ENCODE data around the gene PRICKLE2.

Gene PRICKLE2

GRCh38 chr3:64140651-64141050, 84.6 kb downstream of the PRICKLE2 start:
- H3K27ac ChIP-seq (ENCODE audit: low read depth, low read length), result no peak overlapping the region
- 97% methylated on average over 4 of the region's 4 CpGs for WGBS

GRCh38 chr3:64138656-64139375, 86.5 kb downstream of the PRICKLE2 start:
- Histone ChIP-seq H3K4me3 (ENCODE audit: low read length) (no peak overlapping the region), H3K4me1 (ENCODE audit: insufficient read depth, low read length) (0 out of 2 replicates have a peak, but pooled peaks cover 2% of the 10 kb centered on the region), H3K36me3 (ENCODE audit: insufficient read depth, low read length) (no peaks in the 10 kb centered on the region; the same call in 1 of the 2 replicates), H3K27me3 (ENCODE audit: insufficient read depth, low read length) (no peaks in the 10 kb centered on the region), H3K27ac (ENCODE audit: low read depth, low read length) (no peak overlapping the region), H3K9ac (ENCODE audit: low read depth, low read length) (no peak overlapping the region), H3K9me3 (ENCODE audit: insufficient read depth, low read depth, low read length) (no peaks in the 10 kb centered on the region)
- 97% methylated on average over 2 of the region's 2 CpGs for WGBS

More at GRCh38 chr3:64140651-64141050, 84.6 kb downstream of the PRICKLE2 start:
- Histone ChIP-seq H3K9me3 (ENCODE audit: insufficient read depth, low read depth, low read length) (no peaks in the 10 kb centered on the region), H3K4me1 (ENCODE audit: insufficient read depth, low read length) (0 out of 2 replicates have a peak, but pooled peaks cover 3% of the 10 kb centered on the region), H3K36me3 (ENCODE audit: insufficient read depth, low read length) (no peaks in the 10 kb centered on the region; the same call in 1 of the 2 replicates), H3K27me3 (ENCODE audit: insufficient read depth, low read length) (no peaks in the 10 kb centered on the region), H3K4me3 (ENCODE audit: low read length) (no peak overlapping the region), H3K9ac (ENCODE audit: low read depth, low read length) (no peak overlapping the region)

DNA sequence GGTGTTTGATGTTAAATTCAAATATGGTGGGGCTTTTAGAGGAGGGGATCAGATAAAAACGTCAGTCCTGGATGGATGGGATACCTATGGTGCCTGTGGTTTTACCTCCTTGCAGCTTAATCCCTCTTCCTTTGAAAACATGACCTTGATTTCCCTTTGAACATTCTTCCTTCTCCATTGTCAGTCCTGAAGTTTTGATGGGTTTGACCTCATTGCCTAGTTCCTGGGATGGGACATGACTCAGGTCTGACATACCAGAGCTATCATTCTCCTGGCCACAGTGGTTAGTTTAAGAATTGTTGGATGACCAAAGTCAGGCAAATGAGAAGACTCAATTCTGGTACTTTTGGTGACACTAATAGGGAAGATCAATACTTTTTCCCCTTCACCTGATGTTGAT, 87.2 kb downstream of the PRICKLE2 start:
- no peaks in the 10 kb centered on the region for H3K4me1 ChIP-seq (ENCODE audit: insufficient read depth, low read length)
- H3K27ac ChIP-seq (ENCODE audit: low read depth, low read length), result no peak overlapping the region
- H3K9me3 ChIP-seq (ENCODE audit: insufficient read depth, low read depth, low read length), result no peaks in the 10 kb centered on the region
- H3K9ac ChIP-seq (ENCODE audit: low read depth, low read length), result no peak overlapping the region
- H3K4me3 ChIP-seq (ENCODE audit: low read length), result no peak overlapping the region
- WGBS, result 57% methylated on average over 1 of the region's 1 CpG
- H3K36me3 ChIP-seq (ENCODE audit: insufficient read depth, low read length), result no peaks in the 10 kb centered on the region; the same call in 1 of the 2 replicates
- no peaks in the 10 kb centered on the region for H3K27me3 ChIP-seq (ENCODE audit: insufficient read depth, low read length)

DNA sequence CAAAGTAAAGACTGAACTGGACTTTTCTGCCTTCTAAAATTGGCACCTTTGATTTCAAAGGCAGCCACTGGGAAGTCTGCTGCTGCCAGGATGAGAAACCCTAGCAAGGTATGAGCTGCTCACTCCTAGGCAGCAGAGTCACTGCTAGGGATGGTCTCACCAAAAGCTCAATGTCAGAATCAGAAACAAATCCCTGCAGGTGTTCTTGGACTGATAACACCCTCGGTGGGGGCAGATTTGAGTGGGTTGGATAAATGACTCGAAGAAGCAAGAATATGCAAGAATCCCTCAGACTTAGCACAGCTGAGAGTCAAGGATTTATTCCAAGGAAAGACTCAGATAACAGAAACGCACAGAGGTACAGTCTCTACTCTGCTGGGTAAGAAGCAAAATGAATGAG, 90.4 kb downstream of the PRICKLE2 start:
- H3K4me3 ChIP-seq (ENCODE audit: low read length), result no peak overlapping the region
- no peak overlapping the region for H3K9ac ChIP-seq (ENCODE audit: low read depth, low read length)
- H3K36me3 ChIP-seq (ENCODE audit: insufficient read depth, low read length), result no peaks in the 10 kb centered on the region
- H3K27me3 ChIP-seq (ENCODE audit: insufficient read depth, low read length), result no peaks in the 10 kb centered on the region
- H3K9me3 ChIP-seq (ENCODE audit: insufficient read depth, low read depth, low read length), result no peaks in the 10 kb centered on the region
- no peak overlapping the region for H3K27ac ChIP-seq (ENCODE audit: low read depth, low read length)
- 87% methylated on average over 3 of the region's 3 CpGs for WGBS
- no peaks in the 10 kb centered on the region for H3K4me1 ChIP-seq (ENCODE audit: insufficient read depth, low read length)

DNA sequence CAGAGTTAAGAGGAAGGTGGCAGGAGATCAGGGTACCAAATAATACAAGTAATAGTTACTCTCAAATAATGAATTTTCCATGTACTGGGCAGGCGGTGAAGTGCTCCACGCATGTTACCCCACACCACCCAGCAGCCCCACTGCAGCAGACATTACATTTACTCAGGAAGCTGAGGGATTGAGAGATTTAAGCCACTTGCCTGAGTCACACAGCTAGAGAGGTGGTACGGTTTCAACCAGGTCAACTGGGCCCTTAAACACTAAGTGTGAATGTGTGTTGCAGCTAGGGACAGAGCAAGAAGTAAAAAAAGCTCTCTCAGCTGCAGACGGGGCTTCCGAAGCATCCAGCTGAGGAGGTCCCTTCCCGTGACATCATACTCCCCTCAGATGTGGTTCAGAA, 91.3 kb downstream of the PRICKLE2 start:
- Histone ChIP-seq H3K27me3 (ENCODE audit: insufficient read depth, low read length) (no peaks in the 10 kb centered on the region), H3K27ac (ENCODE audit: low read depth, low read length) (no peak overlapping the region), H3K9me3 (ENCODE audit: insufficient read depth, low read depth, low read length) (no peaks in the 10 kb centered on the region), H3K4me1 (ENCODE audit: insufficient read depth, low read length) (no peaks in the 10 kb centered on the region), H3K4me3 (ENCODE audit: low read length) (no peak overlapping the region), H3K9ac (ENCODE audit: low read depth, low read length) (no peak overlapping the region), H3K36me3 (ENCODE audit: insufficient read depth, low read length) (no peaks in the 10 kb centered on the region)
- WGBS, result 90% methylated on average over 6 of the region's 6 CpGs

DNA sequence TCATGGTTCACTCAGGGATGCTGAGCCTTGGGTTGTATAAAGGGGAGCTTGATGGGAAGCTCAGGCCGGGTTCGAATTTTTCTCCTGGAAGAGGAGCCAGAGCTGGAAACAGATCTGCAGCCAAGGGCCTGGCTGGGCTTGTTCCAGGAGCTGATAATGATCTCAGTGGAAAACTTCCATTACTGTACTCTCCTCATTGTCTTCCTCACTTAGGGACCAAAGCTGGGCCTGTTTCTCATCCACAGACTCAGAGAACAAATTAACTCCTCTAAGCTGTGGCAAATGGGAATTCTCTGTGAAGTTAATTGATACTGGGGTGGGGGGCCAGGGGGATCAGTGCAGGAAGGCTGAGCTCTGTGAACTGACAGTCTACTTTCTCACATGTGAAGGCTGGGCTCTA, 92.0 kb downstream of the PRICKLE2 start:
- no peaks in the 10 kb centered on the region for H3K4me1 ChIP-seq (ENCODE audit: insufficient read depth, low read length)
- H3K27ac ChIP-seq (ENCODE audit: low read depth, low read length), result no peak overlapping the region
- no peaks in the 10 kb centered on the region for H3K9me3 ChIP-seq (ENCODE audit: insufficient read depth, low read depth, low read length)
- H3K27me3 ChIP-seq (ENCODE audit: insufficient read depth, low read length), result no peaks in the 10 kb centered on the region
- H3K9ac ChIP-seq (ENCODE audit: low read depth, low read length), result no peak overlapping the region
- H3K4me3 ChIP-seq (ENCODE audit: low read length), result no peak overlapping the region
- H3K36me3 ChIP-seq (ENCODE audit: insufficient read depth, low read length), result no peaks in the 10 kb centered on the region
- 86% methylated on average over 2 of the region's 2 CpGs for WGBS

DNA sequence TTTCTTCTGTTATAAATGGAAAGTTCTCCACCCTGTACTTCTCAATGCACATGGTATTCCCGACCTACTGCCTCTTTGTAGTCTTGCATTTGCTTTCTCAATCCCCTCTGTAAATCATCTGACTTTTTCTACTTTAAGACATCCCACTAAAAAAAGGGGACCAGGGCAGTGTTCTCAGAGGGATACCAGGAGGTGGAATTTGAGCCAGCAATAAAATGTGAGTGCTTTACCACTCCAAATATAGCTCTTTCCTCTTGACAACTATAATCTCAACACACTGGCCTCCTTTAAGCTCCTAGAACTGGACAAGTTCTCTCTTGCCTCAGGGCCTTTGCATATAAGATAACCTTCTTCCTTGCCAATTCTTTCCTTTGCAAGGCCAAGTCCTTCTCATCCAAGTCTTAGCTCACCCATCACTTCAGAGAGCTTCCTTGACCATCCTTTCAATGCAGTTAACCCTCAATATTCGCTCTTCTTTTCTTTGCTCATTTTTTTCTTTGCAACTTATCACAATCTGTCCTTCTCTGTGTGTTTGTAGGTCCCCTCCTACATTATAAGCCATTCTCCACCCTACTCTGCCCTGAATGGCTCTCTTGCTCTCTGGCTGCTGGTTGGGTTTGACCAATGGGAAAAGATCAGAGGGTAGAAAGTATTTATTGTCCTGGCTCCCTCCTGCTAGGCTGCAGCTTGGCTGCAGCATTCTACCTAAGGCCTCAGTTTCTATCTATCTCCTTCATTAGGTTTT, 93.4 kb downstream of the PRICKLE2 start:
- H3K9ac ChIP-seq (ENCODE audit: low read depth, low read length), result no peak overlapping the region
- no peaks in the 10 kb centered on the region for H3K4me1 ChIP-seq (ENCODE audit: insufficient read depth, low read length)
- no peaks in the 10 kb centered on the region for H3K27me3 ChIP-seq (ENCODE audit: insufficient read depth, low read length)
- H3K27ac ChIP-seq (ENCODE audit: low read depth, low read length), result no peak overlapping the region
- no peaks in the 10 kb centered on the region for H3K9me3 ChIP-seq (ENCODE audit: insufficient read depth, low read depth, low read length)
- H3K36me3 ChIP-seq (ENCODE audit: insufficient read depth, low read length), result no peaks in the 10 kb centered on the region
- 86% methylated on average over 2 of the region's 2 CpGs for WGBS
- no peak overlapping the region for H3K4me3 ChIP-seq (ENCODE audit: low read length)

DNA sequence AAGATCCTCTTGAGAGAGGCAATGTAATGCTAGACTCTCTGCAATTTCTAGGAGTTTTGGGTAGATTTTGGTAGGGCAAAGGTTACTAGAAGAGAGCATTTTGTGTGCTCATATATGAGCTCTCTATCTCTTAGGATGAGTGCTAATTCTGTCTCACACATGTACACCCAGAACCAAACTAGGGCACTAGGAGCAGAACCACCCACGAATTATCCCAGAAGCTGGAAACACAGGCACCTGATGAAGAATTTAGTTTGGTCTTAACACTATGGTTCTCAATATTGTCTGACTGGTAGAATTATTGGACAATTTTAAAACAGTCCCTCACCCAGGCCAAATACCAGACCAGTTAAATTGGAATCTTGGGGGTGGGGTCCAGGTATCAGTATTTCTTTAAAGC, 94.8 kb downstream of the PRICKLE2 start:
- no peak overlapping the region for H3K4me3 ChIP-seq (ENCODE audit: low read length)
- no peaks in the 10 kb centered on the region for H3K27me3 ChIP-seq (ENCODE audit: insufficient read depth, low read length)
- H3K36me3 ChIP-seq (ENCODE audit: insufficient read depth, low read length), result no peaks in the 10 kb centered on the region
- no peaks in the 10 kb centered on the region for H3K9me3 ChIP-seq (ENCODE audit: insufficient read depth, low read depth, low read length)
- no peak overlapping the region for H3K27ac ChIP-seq (ENCODE audit: low read depth, low read length)
- H3K9ac ChIP-seq (ENCODE audit: low read depth, low read length), result no peak overlapping the region
- 100% methylated on average over 1 of the region's 1 CpG for WGBS
- no peaks in the 10 kb centered on the region for H3K4me1 ChIP-seq (ENCODE audit: insufficient read depth, low read length)

DNA sequence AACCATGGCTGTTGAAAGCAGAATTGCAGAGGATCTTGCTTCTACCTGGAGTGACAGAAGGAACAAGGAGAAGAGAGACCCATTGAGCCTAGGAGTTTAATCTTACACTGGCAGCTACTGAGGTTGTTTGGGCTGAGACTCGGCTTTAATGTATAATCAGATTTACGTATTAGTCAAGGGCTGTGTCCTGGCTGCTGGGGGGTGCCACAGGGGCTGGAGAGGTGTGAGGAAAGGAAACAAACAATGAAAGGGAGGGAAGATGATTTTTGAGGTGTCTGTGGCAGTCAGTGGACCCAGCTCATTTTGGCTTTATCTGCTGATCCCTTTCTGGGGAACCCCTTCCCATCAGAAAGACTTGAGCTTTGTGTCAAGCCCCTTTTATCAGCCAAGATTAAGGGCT, 95.7 kb downstream of the PRICKLE2 start:
- no peaks in the 10 kb centered on the region for H3K4me1 ChIP-seq (ENCODE audit: insufficient read depth, low read length)
- no peaks in the 10 kb centered on the region for H3K36me3 ChIP-seq (ENCODE audit: insufficient read depth, low read length)
- H3K9ac ChIP-seq (ENCODE audit: low read depth, low read length), result no peak overlapping the region
- H3K4me3 ChIP-seq (ENCODE audit: low read length), result no peak overlapping the region
- H3K9me3 ChIP-seq (ENCODE audit: insufficient read depth, low read depth, low read length), result no peaks in the 10 kb centered on the region
- WGBS, result 88% methylated on average over 2 of the region's 2 CpGs
- no peaks in the 10 kb centered on the region for H3K27me3 ChIP-seq (ENCODE audit: insufficient read depth, low read length)
- H3K27ac ChIP-seq (ENCODE audit: low read depth, low read length), result no peak overlapping the region

DNA sequence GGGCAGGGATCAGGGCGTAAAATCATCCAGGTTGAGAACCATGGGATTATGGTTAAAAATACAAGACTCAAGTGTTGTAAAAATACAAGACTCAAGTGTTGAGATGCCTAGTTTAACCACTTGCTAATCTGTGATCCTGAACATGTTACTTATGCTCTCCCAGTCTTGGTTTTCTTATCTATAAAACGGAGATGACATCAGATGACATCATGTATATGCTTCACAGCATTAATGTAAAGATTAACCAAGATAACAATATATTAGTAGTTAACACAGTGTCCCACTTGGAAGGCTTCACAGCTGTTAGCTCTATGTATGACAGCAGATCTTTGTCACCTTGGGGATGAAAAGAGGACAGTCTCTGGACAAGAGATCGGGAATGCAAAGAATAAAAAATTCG, 96.2 kb downstream of the PRICKLE2 start:
- no peaks in the 10 kb centered on the region for H3K27me3 ChIP-seq (ENCODE audit: insufficient read depth, low read length)
- 71% methylated on average over 4 of the region's 4 CpGs for WGBS
- no peaks in the 10 kb centered on the region for H3K4me1 ChIP-seq (ENCODE audit: insufficient read depth, low read length)
- H3K27ac ChIP-seq (ENCODE audit: low read depth, low read length), result no peak overlapping the region
- H3K4me3 ChIP-seq (ENCODE audit: low read length), result no peak overlapping the region
- H3K9ac ChIP-seq (ENCODE audit: low read depth, low read length), result no peak overlapping the region
- no peaks in the 10 kb centered on the region for H3K36me3 ChIP-seq (ENCODE audit: insufficient read depth, low read length)
- H3K9me3 ChIP-seq (ENCODE audit: insufficient read depth, low read depth, low read length), result no peaks in the 10 kb centered on the region

- Histone ChIP-seq H3K4me1 (ENCODE audit: insufficient read depth, low read length) (no peaks in the 10 kb centered on the region), H3K27ac (ENCODE audit: low read depth, low read length) (no peak overlapping the region), H3K9me3 (ENCODE audit: insufficient read depth, low read depth, low read length) (no peaks in the 10 kb centered on the region), H3K27me3 (ENCODE audit: insufficient read depth, low read length) (no peaks in the 10 kb centered on the region), H3K4me3 (ENCODE audit: low read length) (no peak overlapping the region), H3K36me3 (ENCODE audit: insufficient read depth, low read length) (no peaks in the 10 kb centered on the region), H3K9ac (ENCODE audit: low read depth, low read length) (no peak overlapping the region)
- no CpG with 5 or more reads among the region's 2 CpGs for WGBS
These were observed 99.7 kb downstream of the PRICKLE2 start for GRCh38 chr3:64125561-64125960.

Measured in HUES64 (cell line).